GM10847 (cell line): ENCODE results near the gene PPP1R14B.

Experiments
- POLR2A ChIP-seq: IDR thresholded peaks from 2 replicates; pipeline ENCODE4 v1.6.1; 2011; ENCODE audit not compliant: insufficient read length; ENCODE audit errors: extremely low read depth

The PPP1R14B gene

DNA sequence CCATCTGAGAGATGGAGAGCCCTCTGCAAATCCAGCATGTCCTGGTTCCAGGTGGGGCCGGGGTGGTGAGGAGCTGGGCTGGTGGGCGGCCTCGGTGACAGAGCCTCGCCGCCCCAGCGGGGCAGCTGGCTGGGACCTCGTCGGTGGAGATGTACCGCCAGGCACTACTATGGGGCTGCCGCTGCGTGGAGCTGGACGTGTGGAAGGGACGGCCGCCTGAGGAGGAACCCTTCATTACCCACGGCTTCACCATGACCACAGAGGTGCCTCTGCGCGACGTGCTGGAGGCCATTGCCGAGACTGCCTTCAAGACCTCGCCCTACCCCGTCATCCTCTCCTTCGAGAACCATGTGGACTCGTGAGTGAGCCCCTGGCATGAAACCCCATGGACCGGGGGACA lies 11.6 kb upstream of the PPP1R14B start:
- TF ChIP-seq POLR2A, result no peak

DNA sequence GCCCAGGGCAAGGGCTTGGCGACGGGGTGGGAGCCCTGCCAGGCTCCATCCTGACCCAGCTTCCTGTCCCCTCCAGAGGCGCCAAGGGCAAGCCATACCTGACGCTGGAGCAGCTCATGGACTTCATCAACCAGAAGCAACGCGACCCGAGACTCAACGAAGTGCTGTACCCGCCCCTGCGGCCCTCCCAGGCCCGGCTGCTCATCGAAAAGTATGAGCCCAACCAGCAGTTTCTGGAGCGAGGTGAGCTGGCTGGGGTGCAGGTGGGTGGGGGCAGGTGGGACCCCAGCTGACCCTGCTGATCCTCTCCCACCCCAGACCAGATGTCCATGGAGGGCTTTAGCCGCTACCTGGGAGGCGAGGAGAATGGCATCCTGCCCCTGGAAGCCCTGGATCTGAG lies 9.6 kb upstream of the PPP1R14B start:
- no peak for TF ChIP-seq POLR2A

DNA sequence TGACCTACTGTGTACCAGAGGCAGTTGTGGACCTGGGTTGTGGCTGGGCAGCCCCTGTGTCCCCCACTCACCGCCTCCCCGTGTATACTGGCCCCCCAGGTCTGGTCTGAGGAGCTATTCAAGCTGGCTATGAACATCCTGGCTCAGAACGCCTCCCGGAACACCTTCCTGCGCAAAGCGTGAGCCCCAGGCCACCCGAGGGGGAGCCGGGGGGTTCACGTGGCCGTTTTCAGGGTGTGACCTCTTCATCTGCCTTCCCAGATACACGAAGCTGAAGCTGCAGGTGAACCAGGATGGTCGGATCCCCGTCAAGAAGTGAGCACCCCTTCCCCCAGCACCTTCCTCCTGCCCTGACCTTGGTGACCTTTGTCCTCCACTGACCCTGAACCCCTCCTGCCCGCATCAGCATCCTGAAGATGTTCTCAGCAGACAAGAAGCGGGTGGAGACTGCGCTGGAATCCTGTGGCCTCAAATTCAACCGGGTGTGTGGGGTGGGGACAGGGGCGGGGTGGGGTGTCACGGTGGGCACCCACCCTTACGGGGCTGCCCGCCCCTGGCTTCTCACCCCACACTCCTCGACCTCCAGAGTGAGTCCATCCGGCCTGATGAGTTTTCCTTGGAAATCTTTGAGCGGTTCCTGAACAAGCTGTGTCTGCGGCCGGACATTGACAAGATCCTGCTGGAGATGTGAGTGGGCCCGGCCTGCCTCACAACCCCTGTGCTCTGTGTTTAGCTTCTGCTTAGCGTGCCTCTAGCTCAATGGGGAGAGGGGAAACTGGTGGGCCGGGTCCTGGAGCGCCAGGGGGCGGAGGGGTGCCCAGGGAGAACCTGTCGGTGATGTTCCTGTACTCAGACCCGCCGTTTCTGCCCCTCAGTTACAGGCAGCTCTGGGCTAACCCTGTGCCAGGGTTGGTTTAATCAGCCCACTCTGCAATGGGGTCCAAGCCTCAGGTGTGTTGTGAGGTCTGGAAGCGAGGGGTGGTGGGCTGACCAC lies 8.7 kb upstream of the PPP1R14B start:
- no peak for TF ChIP-seq POLR2A

DNA sequence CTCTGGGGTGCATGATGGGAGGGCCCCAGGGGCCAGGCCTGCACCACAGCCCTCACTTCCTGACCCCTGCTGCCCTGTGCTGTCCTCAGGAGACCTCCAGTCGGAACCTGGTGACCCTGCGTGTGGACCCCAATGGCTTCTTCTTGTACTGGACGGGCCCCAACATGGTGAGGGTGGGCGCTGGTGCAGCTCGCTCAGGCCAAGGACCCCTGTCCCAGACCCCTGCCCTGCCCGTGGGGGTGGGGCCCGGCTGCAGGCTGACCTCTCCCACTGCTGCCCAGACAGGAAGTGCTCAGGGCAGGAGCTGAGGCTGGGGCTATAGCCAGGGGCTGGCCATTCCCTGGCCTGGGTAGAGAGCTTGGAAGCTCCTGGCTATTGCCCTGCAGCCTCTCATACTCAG lies 7.6 kb upstream of the PPP1R14B start:
- no peak for TF ChIP-seq POLR2A

DNA sequence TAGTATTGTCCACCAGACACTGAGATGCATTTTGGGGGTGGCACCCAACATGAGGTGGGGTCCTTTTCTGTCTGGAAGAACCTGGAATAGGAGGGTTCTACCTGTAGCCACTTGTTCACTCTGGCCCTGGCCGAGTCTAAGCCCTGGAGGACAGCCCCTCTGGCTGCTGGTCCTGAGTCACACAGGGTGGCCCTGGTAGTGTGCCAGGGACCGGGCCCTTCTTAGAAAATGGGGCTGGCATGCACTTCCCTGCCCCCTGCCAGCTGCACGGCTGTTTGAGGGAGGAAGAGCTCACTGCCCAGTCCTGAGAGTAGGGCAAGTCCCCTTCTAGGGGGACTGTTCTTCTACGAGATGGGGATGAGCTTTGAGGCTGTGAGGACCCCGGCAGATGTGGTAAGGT lies 6.7 kb upstream of the PPP1R14B start:
- no peak for TF ChIP-seq POLR2A

DNA sequence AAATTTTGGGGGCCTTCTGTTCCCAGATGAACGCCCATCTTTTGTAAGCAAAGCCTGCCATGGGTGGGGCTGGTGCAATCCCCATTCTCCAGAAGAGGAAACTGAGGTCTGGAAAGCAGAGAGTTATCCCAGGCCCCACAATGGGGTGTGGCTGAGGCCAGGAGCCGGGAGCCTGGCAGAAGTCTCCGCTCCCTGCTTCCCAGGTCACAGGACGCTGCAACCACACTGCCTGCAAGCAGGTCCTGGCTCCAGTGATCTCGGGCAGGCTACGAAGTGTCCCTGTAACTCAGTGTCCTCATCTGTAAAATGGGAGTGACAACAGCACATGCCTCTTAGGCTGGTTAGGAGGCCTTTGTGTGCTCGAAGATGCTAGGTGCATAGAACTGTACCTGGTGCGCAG lies 6.3 kb upstream of the PPP1R14B start:
- no peak for TF ChIP-seq POLR2A

DNA sequence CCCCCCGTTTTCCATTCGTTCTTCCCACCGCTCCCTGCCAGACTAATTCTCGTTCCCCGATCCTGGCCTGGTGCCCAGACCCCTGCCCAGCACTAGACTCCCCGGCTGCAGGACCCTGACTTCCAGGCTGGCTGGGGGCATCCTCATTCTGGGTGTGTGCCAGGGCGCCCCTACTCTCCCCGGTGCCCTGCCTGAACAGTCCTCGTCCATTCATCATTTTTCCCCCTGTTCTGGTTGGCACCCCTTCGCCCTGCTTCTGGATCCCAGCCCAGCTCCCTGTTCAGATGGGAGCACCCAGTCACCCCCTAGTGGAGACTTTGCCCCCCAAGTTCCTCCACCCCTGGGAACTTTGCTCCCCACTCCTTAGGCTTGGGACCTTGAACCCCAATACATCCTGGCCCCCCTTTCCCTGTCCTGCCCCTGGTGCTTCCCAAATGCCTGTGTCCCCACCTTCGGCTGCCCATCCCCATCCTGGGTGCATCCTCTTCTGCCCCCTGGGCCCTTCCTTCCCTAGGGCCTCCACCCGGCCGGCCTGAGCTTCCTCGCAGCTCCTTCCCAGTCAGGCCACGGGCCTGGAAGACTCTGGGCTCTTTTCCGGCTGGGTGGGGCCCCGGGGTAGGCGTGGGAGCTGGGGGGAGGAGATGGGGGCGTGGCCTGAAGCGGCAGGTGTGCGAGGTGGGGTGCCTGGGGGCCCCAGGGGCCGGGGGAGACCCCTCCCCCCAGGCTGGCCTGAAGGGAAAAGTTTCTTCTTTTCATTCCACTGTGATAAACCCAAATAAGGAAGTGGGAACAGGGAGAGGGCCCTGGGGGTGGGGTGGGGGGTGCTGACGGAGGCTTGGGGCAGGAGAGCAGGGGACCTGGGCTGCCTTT lies 5.5 kb upstream of the PPP1R14B start:
- no peak for TF ChIP-seq POLR2A

DNA sequence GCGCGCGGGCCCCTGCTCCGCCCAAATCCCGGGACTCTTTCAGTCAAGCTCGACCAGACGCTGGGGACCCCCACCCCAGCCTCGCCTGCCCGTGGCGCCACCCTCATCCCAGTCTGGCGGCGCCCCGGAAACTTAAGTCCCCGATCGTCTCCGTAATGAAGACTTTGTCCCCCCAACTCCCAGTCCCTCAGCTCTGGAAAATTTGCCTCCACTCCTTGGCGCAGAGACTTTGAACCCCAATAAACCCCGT lies 4.9 kb upstream of the PPP1R14B start:
- no peak for TF ChIP-seq POLR2A

DNA sequence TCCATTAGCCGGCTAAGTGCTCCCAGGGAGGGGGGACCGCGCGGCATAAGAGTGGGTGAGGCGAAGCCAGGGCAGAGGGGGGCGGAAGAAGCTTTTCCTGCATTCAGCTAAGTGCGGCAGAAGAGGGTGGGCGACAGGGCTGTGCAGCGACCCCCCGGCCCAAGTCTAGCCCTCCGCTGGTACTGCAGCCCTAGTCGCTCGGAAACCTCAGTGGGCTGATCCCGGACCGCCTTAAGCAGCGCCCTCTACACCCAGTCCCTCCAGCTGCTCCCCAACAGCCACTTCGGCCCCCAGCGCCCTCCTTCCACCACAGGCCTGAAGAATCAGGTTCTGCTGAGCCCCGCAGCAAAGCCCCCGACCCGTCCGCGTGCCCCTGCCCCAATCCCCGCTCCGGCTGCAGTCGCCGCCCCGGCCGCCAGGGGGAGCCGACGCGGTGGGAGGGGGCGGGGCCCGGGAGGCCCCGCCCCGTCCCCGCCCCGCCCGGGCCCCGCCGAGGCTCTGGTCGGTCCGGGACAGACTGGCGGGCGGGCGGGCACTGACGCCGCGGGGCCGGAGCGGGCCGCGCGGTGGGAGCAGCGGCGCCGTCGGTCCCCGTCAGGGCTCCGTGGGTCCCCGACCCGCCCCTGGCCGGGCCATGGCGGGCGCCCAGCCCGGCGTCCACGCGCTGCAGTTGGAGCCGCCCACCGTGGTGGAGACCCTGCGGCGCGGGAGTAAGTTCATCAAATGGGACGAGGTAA lies 4.4 kb upstream of the PPP1R14B start, which contains the start of gene PLCB3:
Gene PLCB3, plus strand, starts transcription at position 515 of the 737 bp plus-strand sequence. Its CDS starts 120 bp downstream, at position 635.
- peak; percentile 44 for TF ChIP-seq POLR2A

DNA sequence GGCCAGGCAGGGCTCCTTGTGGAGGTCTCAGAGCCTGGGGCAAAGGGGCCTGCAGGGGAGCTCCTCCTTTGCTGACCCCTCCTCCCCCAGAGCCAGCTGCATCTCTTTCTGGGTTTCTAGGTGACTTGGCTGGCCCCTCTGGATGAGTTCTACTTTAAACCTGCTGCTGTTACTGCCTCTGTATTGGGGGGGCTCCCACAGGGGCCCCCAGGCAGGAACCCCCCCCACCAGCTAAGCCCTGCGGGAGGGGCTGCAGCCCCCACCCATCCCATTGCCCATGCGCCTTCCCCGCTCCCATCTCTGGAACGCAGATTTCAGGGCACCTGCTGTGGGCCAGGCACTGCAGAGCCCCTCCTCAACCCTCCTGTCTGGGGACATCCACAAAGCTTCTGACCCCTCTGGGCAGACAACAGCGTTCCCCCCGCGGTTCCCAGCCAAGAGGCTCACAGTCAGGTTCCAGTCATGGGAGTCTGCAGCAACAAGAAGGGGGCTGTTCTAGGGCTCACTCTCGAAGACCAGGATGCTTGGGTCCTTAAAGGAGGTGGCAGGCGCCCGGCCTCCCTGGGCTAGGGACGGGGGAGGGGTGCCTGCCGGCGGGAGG lies 3.8 kb upstream of the PPP1R14B start:
- TF ChIP-seq POLR2A, result no peak

DNA sequence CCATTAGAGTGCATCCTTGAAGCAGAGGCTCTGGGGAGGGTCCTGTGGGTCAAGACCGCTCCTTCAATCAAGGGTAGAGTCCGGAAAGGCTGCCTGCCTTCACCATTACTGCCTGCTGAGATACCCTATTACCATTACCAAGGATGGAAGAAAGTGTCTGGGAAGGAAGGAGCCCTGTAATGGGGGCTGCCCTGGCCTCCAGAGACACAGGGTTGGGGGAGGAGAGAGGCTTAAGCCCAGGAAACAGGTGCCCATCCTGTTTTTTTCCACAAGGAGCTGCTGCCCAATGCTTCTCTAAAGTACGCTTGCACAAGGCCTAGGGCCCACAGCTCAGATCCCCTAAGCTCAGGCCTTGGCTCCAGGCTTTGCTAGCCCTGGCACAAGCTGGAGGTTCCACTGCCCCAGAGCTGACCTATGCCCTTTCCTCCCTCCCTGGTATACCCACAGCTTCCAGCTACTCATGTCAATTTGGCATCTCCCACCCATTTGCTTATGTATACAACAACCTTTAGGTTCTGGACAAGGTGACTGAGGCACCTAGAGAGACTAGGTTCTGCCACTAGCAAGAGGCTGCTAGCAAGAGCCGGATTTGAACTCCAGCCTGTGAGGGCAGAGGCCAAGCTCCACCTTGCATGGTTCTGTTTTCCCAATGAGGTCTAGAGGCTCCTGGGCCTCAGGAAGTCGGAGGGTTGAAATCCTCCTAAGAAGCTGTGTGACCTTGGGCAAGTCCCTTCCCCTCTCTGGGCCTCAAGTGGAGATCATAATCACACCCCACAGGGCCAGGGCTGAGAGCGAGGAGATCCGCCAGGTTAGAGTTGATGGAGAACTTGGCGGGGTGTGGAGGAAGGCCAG lies 3.0 kb upstream of the PPP1R14B start:
- no peak for TF ChIP-seq POLR2A

DNA sequence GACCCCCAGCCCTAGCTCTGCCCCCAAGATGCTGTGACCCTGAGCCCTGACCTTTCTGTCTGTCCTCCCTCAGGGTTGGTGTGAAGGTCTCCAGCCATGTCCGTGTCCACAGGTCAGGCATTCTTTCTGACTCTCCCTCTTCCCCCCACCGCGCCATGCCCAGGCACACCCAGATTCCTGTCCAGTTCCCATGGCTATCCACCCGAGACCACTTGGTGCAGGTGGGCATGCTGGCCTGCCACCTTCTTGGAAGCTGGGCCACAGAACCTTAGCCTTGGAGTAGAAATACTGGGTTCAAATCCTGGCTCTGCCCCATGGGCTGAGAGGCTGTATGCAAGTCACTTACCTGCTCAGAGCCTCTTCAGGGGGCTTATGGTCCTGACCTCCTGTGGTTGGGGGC lies 2.3 kb upstream of the PPP1R14B start:
- TF ChIP-seq POLR2A, result no peak

DNA sequence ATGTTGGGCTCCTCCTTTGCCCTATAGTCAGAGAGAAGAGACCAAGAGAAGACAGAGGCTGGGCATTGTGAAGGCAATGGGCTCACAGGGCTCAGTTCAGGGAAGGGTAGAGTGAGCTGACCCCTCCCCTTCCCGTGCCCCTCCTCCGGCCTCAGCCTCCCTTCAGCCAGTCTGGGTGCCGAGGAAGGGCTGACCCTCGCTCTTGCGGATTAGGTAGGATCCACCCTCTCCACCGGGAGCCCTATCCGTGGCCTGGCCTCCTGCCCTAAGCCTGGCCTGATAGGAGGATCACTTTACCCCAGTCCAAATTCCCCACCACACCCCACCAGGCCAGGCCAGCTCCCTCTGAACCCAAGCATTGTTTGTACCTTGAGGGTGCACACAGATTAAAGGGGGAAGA lies 1.8 kb upstream of the PPP1R14B start:
- no peak for TF ChIP-seq POLR2A

DNA sequence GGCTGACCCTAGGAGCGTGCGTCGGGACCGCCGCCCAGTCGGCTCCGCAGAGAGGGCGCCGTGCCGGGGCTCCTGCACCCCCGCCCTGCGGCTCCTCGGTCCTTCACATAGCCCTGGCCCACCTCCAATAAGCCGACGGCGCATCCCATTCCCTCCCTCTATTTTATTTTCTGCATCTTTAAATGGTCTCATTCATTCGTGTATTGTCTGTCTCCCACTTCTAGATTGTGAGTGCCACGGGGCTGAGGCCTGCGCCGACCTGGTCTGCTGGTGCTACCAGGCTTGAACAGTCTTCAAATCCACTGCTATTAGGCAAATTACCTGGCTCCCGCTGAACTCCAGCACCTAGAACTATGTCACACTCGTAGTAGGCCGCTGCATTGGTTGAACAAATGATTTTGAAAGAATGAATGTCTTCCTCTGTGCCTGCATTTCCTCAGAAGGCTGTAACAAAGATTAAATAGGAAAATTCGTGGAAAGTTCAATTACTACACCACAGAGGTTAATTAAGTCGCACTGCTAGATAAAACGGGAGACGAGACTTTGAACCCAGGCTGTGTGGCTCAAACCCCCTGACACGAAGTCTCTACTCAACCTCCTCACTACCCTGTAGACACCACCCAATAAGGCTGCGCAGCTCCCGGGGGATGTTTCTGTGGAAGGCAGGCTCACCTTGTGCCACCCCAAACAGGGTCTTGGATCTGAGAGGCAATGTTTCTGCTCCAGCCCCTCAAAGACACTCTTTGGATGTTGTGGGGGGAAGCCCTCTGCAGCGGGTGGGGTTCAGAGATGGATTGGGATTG lies 1.2 kb upstream of the PPP1R14B start:
- TF ChIP-seq POLR2A, result no peak
